Measurements from ENCODE around the gene RBM20.

The RBM20 gene

GRCh38 chr10:110696436-110696835 lies 52.3 kb downstream of the RBM20 start:
- Mint-ChIP-seq H3K27ac (no peak overlapping the region), H3K4me1 (peaks cover 34% of the 10 kb centered on the region), H3K9me3 (peaks cover 14% of the 10 kb centered on the region), H3K36me3 (ENCODE audit: low read depth) (peaks cover 12% of the 10 kb centered on the region), H3K27me3 (ENCODE audit: low read depth) (no peaks in the 10 kb centered on the region), H3K4me3 (no peak overlapping the region)
- TF ChIP-seq CTCF (IDR thresholded peaks at IDR 0.05; ENCODE audit: unreplicated experiment in 3 of 3): no peak

GRCh38 chr10:110698340-110698739 lies 54.2 kb downstream of the RBM20 start:
- Mint-ChIP-seq H3K36me3 (ENCODE audit: low read depth) (no peaks in the 10 kb centered on the region), H3K27ac (no peak overlapping the region), H3K4me1 (peaks cover 42% of the 10 kb centered on the region), H3K27me3 (ENCODE audit: low read depth) (peaks cover 5% of the 10 kb centered on the region), H3K4me3 (no peak overlapping the region), H3K9me3 (peaks cover 1% of the 10 kb centered on the region)
- TF ChIP-seq CTCF (IDR thresholded peaks at IDR 0.05; ENCODE audit: unreplicated experiment in 3 of 3): no peak

- H3K9me3 Mint-ChIP-seq: no peaks in the 10 kb centered on the region
- H3K36me3 Mint-ChIP-seq (ENCODE audit: low read depth): no peaks in the 10 kb centered on the region
- peaks cover 42% of the 10 kb centered on the region for H3K4me1 Mint-ChIP-seq
- no peak for TF ChIP-seq CTCF (IDR thresholded peaks at IDR 0.05; ENCODE audit: unreplicated experiment in 3 of 3)
- peaks cover 5% of the 10 kb centered on the region for H3K27me3 Mint-ChIP-seq (ENCODE audit: low read depth)
- peak overlapping the region in 1 of 3 experiments; percentile 73 for H3K27ac Mint-ChIP-seq
- no peak overlapping the region for H3K4me3 Mint-ChIP-seq
Measured at GRCh38 chr10:110698782-110699201, 54.7 kb downstream of the RBM20 start.

- peaks cover 5% of the 10 kb centered on the region for H3K27me3 Mint-ChIP-seq (ENCODE audit: low read depth)
- H3K4me3 Mint-ChIP-seq: no peak overlapping the region
- H3K36me3 Mint-ChIP-seq (ENCODE audit: low read depth): no peaks in the 10 kb centered on the region
- no peak for TF ChIP-seq CTCF (IDR thresholded peaks at IDR 0.05; ENCODE audit: unreplicated experiment in 3 of 3)
- H3K9me3 Mint-ChIP-seq: no peaks in the 10 kb centered on the region
- peak overlapping the region in 2 of 3 experiments; percentile 32 to 62 for H3K27ac Mint-ChIP-seq
- peaks cover 33% of the 10 kb centered on the region for H3K4me1 Mint-ChIP-seq
Measured at GRCh38 chr10:110699859-110700468, 55.8 kb downstream of the RBM20 start.

GRCh38 chr10:110700947-110701616 lies 56.9 kb downstream of the RBM20 start:
- Mint-ChIP-seq H3K36me3 (ENCODE audit: low read depth) (no peaks in the 10 kb centered on the region), H3K27ac (peak overlapping the region in 2 of 3 experiments; percentile 64 to 71), H3K4me1 (peaks cover 28% of the 10 kb centered on the region), H3K4me3 (peak overlapping the region in 1 of 3 experiments; percentile 19), H3K27me3 (ENCODE audit: low read depth) (peaks cover 5% of the 10 kb centered on the region), H3K9me3 (no peaks in the 10 kb centered on the region)
- no peak for TF ChIP-seq CTCF (IDR thresholded peaks at IDR 0.05; ENCODE audit: unreplicated experiment in 3 of 3)

GRCh38 chr10:110701617-110701971 lies 57.5 kb downstream of the RBM20 start:
- TF ChIP-seq CTCF (IDR thresholded peaks at IDR 0.05; ENCODE audit: unreplicated experiment in 3 of 3): no peak
- H3K36me3 Mint-ChIP-seq (ENCODE audit: low read depth): no peaks in the 10 kb centered on the region
- peak overlapping the region in 2 of 3 experiments; percentile 64 to 71 for H3K27ac Mint-ChIP-seq
- H3K9me3 Mint-ChIP-seq: no peaks in the 10 kb centered on the region
- peaks cover 34% of the 10 kb centered on the region for H3K4me1 Mint-ChIP-seq
- H3K4me3 Mint-ChIP-seq: no peak overlapping the region
- peaks cover 5% of the 10 kb centered on the region for H3K27me3 Mint-ChIP-seq (ENCODE audit: low read depth)
